Stimulated activated CD8-positive, alpha-beta memory T cell treated with anti-CD3 and anti-CD28 coated beads, Interleukin-15, amount 100 ng/mL, for 1 hour (primary cell): Measurements from ENCODE around the gene LIME1.
"Not testable (repeated sequence)": the region's sequence is repeated elsewhere in the genome, so short reads cannot be mapped to it uniquely, and the experiment has no call there.

Experiments used
- DNase-seq: peaks from one replicate; pipeline ENCODE4 v3.0.0-alpha.2; 2020; ENCODE audit warnings: low read depth

The LIME1 gene

DNA sequence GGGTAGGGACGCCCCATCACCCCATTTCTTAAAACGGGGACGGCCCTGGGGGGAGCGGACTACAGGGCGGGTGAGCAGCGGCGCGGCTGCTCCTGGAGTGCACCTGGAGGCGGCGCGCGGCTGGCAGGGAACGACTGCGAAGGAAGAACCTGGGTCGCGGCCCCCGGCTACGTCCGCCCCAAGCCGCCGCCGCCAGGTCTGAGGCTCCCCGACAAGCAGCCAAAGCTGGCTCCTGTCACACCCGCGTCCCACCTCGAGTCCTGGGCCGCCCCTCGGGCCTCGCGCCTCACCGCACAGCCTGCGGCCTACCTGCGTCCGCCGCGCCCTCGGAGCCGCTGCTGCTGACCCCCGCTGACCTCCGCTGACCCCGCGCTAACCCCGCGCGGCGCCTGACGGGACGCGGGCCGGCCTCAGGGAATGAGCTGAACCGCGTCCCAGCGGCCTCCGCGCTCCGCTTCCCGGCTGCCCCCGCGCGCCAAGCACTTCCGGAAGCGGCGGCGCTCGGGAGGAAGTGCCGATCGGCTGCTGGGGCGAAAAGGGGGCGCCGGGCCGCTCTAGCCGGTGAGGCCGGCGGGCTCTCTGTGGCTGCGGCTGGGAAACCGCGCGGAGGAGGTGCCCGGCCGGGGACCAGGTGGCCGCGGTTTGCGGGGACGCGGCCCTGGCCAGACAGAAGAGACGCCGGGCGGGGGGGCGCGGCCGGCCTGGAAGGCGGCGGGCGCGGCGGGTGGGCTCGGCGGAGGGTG is 28.7 kb upstream of the LIME1 start, which contains the start of the genes ARFRP1 and ZGPAT:
Gene ARFRP1 (minus strand): TSS at position 419 of the 743 bp plus-strand sequence. CDS start 885 bp downstream, outside the sequence.
Gene ZGPAT (plus strand): TSS at position 482 of the 743 bp plus-strand sequence. CDS start 542 bp downstream, outside the sequence.
- peak; percentile 66 for DNase-seq

DNA sequence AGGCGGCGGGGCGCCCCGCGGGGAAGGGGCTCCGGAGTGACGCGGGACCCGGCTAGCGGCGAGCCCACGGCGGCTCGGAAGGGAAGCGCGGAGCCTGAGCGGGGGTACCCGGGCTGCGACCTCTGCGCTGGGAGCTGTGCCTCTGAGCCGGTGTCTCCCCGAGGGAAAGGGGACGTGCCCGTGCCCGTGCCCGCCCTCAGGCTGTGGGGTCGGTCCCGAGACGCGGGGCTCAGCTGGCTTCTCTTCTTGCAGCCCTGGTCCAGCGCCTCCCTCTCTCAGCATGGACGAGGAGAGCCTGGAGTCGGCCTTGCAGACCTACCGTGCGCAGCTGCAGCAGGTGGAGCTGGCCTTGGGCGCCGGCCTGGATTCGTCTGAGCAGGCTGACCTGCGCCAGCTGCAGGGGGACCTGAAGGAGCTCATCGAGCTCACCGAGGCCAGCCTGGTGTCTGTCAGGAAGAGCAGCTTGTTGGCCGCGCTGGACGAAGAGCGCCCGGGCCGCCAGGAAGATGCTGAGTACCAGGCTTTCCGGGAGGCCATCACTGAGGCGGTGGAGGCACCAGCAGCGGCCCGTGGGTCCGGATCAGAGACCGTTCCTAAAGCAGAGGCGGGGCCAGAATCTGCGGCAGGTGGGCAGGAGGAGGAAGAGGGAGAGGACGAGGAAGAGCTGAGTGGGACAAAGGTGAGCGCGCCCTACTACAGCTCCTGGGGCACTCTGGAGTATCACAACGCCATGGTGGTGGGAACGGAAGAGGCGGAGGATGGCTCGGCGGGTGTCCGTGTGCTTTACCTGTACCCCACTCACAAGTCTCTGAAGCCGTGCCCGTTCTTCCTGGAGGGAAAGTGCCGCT is 27.9 kb upstream of the LIME1 start:
- DNase-seq, result no peak

DNA sequence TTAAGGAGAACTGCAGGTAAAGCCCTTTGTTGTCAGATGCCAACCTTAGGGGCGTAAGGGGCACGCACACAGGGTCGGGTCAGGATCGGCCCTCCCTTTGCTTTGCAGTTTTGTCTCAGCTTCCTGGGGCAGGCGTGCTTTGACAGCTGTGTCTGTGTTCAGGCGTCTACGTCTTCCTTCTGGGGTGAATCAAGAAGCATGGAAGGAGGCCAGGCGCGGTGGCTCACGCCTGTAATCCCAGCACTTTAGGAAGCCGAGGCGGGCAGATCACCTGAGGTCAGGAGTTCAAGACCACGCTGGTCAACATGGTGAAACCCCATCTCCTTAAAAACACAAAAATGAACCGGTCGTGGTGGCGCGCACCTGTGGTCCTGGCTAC is 27.3 kb upstream of the LIME1 start:
- no peak for DNase-seq

GRCh38 chr20:63711085-63711645 is 25.3 kb upstream of the LIME1 start:
- DNase-seq, result no peak

DNA sequence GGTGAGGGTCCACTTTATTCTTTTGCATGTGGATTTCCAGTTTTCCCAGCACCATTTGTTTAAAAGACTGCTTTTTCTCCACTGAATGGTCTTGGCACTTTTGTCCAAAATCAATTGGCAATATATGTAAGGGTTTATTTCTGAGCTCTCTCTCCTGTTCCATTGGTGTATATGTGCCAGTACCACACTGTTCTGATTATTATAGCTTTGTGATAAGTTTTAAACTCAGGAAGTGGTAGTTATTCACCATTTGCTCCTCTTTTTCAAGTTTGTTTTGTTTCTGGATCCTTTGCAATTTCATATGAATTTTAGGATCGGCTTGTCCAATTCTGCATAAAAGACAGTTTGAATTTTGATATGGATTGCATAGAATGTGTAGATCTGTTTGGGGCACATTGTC is 24.3 kb upstream of the LIME1 start:
- DNase-seq, result no peak

DNA sequence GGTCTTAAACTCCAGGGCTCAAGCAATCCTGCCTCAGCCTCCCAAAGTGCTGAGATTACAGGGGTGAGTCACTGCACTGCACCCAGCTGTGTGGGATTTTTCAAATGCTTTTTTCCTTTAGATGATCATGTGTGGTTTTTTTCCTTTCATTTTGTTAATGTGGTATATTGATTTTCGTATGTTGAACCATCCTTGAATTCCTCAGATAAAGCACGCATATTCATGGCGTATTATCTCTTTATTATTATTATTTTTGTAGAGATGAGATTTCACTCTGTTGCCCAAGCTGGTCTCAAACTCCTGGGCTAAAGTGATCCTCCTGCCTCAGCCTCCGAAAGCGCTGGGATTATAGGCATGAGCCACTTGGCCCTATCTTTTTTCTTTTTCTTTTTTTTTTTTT is 21.6 kb upstream of the LIME1 start:
- no peak for DNase-seq

DNA sequence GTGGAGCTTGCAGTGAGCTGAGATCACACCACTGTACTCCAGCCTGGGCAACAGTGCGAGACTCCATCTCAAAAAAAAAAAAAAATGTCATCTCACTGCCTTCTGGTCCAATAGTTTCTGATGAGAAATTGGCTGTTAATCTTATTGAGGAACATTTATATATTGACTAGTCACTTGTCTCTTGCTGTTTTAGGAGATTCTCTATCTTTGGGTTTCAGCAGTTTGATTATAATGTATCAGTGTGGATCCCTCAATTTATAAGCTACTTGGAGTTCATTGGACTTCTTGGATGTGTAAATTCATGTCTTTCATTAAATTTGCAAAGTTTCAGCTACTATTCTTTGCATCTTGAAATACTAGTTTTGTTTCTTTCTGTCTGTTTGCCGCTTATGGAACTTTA is 17.5 kb upstream of the LIME1 start:
- no peak for DNase-seq

DNA sequence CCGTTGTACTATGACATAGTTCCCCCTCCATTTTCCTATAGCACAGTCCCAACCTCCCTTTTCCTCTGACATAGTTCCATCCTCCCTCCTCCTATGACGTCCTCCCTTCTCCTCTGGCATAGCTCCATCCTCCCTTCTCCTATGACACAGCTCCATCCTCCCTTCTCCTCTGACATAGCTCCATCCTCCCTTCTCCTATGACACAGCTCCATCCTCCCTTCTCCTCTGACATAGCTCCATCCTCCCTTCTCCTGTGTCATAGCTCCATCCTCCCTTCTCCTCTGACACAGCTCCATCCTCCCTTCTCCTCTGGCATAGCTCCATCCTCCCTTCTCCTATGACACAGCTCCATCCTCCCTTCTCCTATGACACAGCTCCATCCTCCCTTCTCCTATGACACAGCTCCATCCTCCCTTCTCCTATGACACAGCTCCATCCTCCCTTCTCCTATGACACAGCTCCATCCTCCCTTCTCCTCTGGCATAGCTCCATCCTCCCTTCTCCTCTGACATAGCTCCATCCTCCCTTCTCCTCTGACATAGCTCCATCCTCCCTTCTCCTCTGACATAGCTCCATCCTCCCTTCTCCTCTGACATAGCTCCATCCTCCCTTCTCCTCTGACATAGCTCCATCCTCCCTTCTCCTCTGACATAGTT is 13.4 kb upstream of the LIME1 start:
- DNase-seq, result not testable (repeated sequence)

DNA sequence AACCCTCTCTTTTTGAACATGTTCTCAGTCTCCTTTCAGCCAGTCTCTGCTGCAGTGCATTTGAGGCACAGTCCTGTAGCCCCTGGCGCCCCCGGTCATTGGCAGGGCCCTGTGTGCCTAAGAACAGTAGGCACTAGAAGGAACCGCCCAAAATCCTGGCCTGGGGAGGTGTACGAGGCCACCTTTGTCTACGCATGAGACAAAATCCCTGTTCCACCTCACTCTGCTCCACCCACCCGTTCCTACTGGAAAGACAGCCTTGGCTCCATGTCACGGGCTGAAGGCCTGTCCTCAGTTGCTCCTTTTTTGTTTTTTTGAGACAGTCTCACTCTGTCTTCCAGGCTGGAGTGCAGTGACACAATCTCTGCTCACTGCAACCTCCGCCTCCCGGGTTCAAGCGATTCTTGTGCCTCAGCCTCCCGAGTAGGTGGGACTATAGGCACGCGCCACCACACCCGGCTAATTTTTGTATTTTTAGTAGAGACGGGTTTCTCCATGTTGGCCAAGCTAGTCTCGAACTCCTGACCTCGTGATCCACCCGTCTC is 6.2 kb upstream of the LIME1 start:
- not testable (repeated sequence) for DNase-seq

DNA sequence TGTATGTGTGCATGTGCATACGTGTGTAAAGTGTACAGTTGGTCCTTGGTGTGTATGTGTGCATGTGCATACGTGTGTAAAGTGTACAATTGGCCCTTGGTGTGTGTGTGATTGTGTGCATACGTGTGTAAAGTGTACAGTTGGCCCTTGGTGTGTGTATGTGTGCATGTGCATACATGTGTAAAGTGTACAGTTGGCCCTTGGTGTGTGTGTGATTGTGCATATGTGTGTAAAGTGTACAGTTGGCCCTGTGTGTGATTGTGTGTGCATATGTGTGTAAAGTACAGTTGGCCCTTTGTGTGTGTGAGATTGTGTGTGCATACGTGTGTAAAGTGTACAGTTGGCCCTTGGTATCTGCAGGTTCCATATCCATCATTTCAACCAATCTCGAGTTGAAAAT is 5.1 kb upstream of the LIME1 start:
- DNase-seq, result no peak

GRCh38 chr20:63732118-63733095 is 4.1 kb upstream of the LIME1 start:
- DNase-seq, result no peak

- DNase-seq, result no peak
Observed at GRCh38 chr20:63733117-63733516, 3.3 kb upstream of the LIME1 start.

GRCh38 chr20:63733579-63734081 is 2.8 kb upstream of the LIME1 start:
- no peak for DNase-seq

- DNase-seq, result no peak
Observed at GRCh38 chr20:63734111-63734945, 2.1 kb upstream of the LIME1 start.

DNA sequence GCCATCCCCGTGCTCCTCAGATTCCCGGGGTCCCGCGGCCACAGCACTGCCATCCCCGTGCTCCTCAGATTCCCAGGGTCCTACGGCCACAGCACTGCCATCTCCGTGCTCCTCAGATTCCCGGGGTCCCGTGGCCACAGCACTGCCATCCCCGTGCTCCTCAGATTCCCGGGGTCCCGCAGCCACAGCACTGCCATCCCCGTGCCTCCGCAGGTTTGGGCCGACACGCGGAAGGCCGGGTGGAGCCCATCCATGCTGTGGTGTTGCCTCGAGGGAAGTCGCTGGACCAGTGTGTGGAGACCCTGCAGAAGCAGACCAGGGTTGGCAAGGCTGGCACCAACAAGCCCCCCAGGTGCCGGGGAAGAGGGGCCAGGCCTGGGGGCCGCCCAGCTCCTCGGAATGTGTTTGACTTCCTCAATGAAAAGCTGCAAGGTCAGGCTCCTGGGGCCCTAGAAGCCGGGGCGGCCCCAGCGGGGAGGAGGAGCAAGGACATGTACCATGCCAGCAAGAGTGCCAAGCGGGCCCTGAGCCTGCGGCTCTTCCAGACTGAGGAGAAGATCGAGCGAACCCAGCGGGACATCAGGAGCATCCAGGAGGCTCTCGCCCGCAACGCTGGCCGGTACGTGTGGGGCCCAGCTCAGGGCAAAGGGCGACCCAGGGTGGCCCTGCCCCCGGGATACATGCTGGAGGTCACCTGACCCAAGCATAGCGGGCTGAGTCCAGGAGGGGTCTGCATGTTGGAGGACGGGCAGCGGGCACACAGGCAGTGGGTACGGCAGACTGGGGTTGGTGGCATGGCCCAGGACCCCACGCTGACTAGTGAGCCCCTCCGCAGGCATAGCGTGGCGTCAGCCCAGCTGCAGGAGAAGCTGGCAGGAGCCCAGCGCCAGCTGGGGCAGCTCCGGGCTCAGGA is 1.3 kb upstream of the LIME1 start:
- DNase-seq, result no peak

DNA sequence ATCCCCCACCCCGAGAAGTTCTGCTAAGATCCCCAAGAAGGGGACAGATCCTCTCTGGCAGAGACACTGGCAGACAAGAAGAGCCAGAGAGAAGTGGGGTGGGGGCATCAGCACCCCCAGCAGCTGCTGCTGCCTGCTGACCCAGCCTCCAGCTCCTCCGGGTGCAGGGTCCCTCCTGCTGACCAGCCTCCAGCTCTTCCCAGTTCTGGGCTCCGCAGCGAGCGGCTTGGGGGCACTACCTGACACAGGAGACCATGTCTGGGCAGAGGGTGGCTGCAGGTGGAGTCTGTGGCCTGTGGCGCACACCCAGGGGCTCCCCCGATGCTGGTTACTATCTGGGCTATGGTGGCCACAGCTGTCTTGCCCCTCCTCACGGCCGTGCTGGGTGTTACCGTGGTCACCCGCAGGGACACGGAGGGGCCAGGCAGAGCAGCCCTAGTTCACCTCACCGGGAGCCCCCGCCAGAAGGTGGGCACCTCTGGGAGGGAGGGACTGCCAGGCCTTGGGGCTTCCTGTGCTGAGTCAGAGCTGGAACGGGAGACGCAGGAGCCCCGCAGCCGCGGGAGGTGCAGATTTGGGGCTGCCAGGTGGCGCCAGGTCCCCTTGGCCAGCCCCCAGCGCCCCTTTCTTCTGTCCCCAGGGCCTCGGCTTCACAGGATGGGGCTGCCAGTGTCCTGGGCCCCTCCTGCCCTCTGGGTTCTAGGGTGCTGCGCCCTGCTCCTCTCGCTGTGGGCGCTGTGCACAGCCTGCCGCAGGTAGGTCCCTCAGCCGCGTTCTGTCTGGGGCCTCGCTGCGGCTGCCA is 630 bp downstream of the LIME1 start:
- no peak for DNase-seq

DNA sequence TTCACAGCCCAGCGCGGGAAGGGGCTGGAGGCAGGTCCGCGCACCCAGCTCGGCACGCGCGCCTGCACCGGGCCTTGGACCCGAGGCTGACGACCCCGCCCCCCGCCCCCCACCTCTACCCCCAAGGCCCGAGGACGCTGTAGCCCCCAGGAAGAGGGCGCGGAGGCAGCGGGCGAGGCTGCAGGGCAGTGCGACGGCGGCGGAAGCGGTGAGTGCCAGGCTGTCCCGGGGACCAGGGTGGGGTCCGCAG is 1.2 kb downstream of the LIME1 start:
- DNase-seq, result no peak
